Motor neuron (in vitro differentiated cells): ENCODE results near the gene FBXW11. TPM values are rescaled to one million over a fixed set of nuclear protein-coding genes. Genes with fewer than 3 reads are reported as not detected.
"Not testable (repeated sequence)": the region's sequence is repeated elsewhere in the genome, so short reads cannot be mapped to it uniquely, and the experiment has no call there.

Experiments
- ATAC-seq, 8 experiments: fragments of 200-7000 bp; cut with Tn5 transposase; replicated peaks in 6 of 8; 2 replicates each; pipeline ENCODE4 v1.8.0; 2021; ENCODE audit warnings: mild to moderate bottlenecking in 8 of 8, moderate library complexity in 8 of 8
- H3K27ac ChIP-seq, 2 donors: fragments of 250-450 bp; sonication (Bioruptor Pico); 2 replicates each; pipeline ENCODE4 v1.9.0; 2021; ENCODE audit warnings: antibody characterized with exemption in 2 of 2, mild to moderate bottlenecking in 2 of 2, moderate library complexity in 1 of 2
- H3K4me1 ChIP-seq, 2 donors: fragments of 250-450 bp; sonication (Bioruptor Pico); replicated peaks in 1 of 2; 2 replicates each; pipeline ENCODE4 v1.6.1; 2021; ENCODE audit warnings: antibody characterized with exemption in 2 of 2, mild to moderate bottlenecking in 2 of 2, moderate library complexity in 1 of 2
- H3K4me3 ChIP-seq, 5 donors: fragments of 250-450 bp; sonication (Bioruptor Pico); 2 replicates each; pipeline ENCODE4 v1.9.0; 2021; ENCODE audit warnings: antibody characterized with exemption in 5 of 5, mild to moderate bottlenecking in 5 of 5, moderate library complexity in 4 of 5
- WGBS, 10 experiments: fragments of 450-650 bp; shearing (Covaris generic); methylation state at CpG; one replicate each; pipeline ENCODE4 v1.0.0; 2022; 5-methylcytosine and 5-hydroxymethylcytosine counted together
- in situ Hi-C, 9 experiments: fragments of 400-800 bp; cut with MboI; loops; one replicate each; pipeline ENCODE4 v1.15.0; 2021; ENCODE audit warnings: low sequenced_read_pairs in 9 of 9, low pct_unique_long_range_greater_than_20kb in 2 of 9; ENCODE audit not compliant: unreplicated experiment in 9 of 9
- total RNA-seq, 8 experiments: library from RNA; unstranded; fragments of 300-600 nt; gene quantifications; 2 replicates each; pipeline versions ENCODE4 v1.2.3 to v1.2.4, GENCODE V29; 2022

The FBXW11 gene
- total RNA-seq, 8 experiments from 2014 or later = 43.5 to 86.7 (median 58.9) TPM

- peaks cover 6 to 11% of the 10 kb centered on the region in 2 donors for H3K4me1 ChIP-seq
- no peak overlapping the region for H3K27ac ChIP-seq
- no peak overlapping the region for H3K4me3 ChIP-seq
- in situ Hi-C loops = loop anchor here in 2 of 9 experiments (25.0 kb wide), 2 partner anchors 108 to 133 kb away; no protein-coding TSS in a partner anchor
- WGBS, 10 experiments = 78 to 100% (median 85%) methylated on average over 2 to 6 of the region's 7 CpGs; no CpG with 5 or more reads in 3 of the 10 experiments
- no peak for ATAC-seq
Measured at GRCh38 chr5:172045315-172045632, 38.8 kb upstream of the FBXW11 start.

- Histone ChIP-seq H3K4me3 (no peak overlapping the region), H3K27ac (peak overlapping the region; percentile 62 to 67), H3K4me1 (peaks cover 8 to 12% of the 10 kb centered on the region in 2 donors)
- WGBS, 10 experiments = 46 to 100% (median 92%) methylated on average over 1 to 11 of the region's 14 CpGs; no CpG with 5 or more reads in 1 of the 10 experiments
- in situ Hi-C loops = loop anchor here in 2 of 9 experiments (25.0 kb wide), 2 partner anchors 107 to 132 kb away; no protein-coding TSS in a partner anchor
- ATAC-seq = no peak
Measured at GRCh38 chr5:172044631-172045314, 38.3 kb upstream of the FBXW11 start.

- ATAC-seq = peak in 1 of 8 experiments; percentile 10
- 60 to 100% (median 91%) methylated on average over 1 to 5 of the region's 13 CpGs; no CpG with 5 or more reads in 4 of the 10 experiments for WGBS, 10 experiments
- in situ Hi-C loops = loop anchor here in 2 of 9 experiments (25.0 kb wide), 2 partner anchors 107 to 132 kb away; no protein-coding TSS in a partner anchor
- H3K4me3 ChIP-seq = no peak overlapping the region
- peaks cover 9 to 14% of the 10 kb centered on the region in 2 donors for H3K4me1 ChIP-seq
- H3K27ac ChIP-seq = peak overlapping the region; percentile 62 to 67
Measured at GRCh38 chr5:172043865-172044264, 37.4 kb upstream of the FBXW11 start.

GRCh38 chr5:172042183-172042582 lies 35.7 kb upstream of the FBXW11 start:
- WGBS, 10 experiments = 60 to 100% (median 90%) methylated on average over 1 to 10 of the region's 13 CpGs; no CpG with 5 or more reads in 1 of the 10 experiments
- Histone ChIP-seq H3K27ac (no peak overlapping the region), H3K4me1 (peaks cover 9 to 14% of the 10 kb centered on the region in 2 donors), H3K4me3 (no peak overlapping the region)
- no peak for ATAC-seq
- in situ Hi-C loops = loop anchor here in 2 of 9 experiments (25.0 kb wide), 2 partner anchors 105 to 130 kb away; no protein-coding TSS in a partner anchor

GRCh38 chr5:172038167-172038566 lies 31.7 kb upstream of the FBXW11 start:
- 20 to 100% (median 81%) methylated on average over 1 to 3 of the region's 3 CpGs; no CpG with 5 or more reads in 2 of the 10 experiments for WGBS, 10 experiments
- ATAC-seq = no peak
- in situ Hi-C loops = loop anchor here in 2 of 9 experiments (25.0 kb wide), 2 partner anchors 101 to 126 kb away; no protein-coding TSS in a partner anchor
- H3K4me1 ChIP-seq = peaks cover 6 to 7% of the 10 kb centered on the region in 2 donors
- no peak overlapping the region for H3K27ac ChIP-seq
- no peak overlapping the region for H3K4me3 ChIP-seq

- peaks cover 6 to 7% of the 10 kb centered on the region in 2 donors for H3K4me1 ChIP-seq
- H3K4me3 ChIP-seq = no peak overlapping the region
- 0 to 82% (median 68%) methylated on average over 2 of the region's 2 CpGs; no CpG with 5 or more reads in 7 of the 10 experiments for WGBS, 10 experiments
- H3K27ac ChIP-seq = no peak overlapping the region
- in situ Hi-C loops = loop anchor here in 2 of 9 experiments (25.0 kb wide), 2 partner anchors 98 to 123 kb away; no protein-coding TSS in a partner anchor
- peak in 4 of 8 experiments; percentile 42 to 97 (median 88) for ATAC-seq
Measured at GRCh38 chr5:172035049-172035448, 28.6 kb upstream of the FBXW11 start.

GRCh38 chr5:172031894-172032461 lies 25.5 kb upstream of the FBXW11 start:
- Histone ChIP-seq H3K4me1 (peaks cover 3 to 4% of the 10 kb centered on the region in 2 donors), H3K4me3 (no peak overlapping the region), H3K27ac (no peak overlapping the region)
- no peak for ATAC-seq
- in situ Hi-C loops = loop anchor here in 2 of 9 experiments (25.0 kb wide), 2 partner anchors 95 to 120 kb away; no protein-coding TSS in a partner anchor
- WGBS, 10 experiments = 33 to 100% (median 88%) methylated on average over 1 to 4 of the region's 4 CpGs

- no peak overlapping the region for H3K4me3 ChIP-seq
- no peak for ATAC-seq
- H3K4me1 ChIP-seq = no peaks in the 10 kb centered on the region
- no peak overlapping the region for H3K27ac ChIP-seq
- in situ Hi-C loops = loop anchor here in 2 of 9 experiments (25.0 kb wide), 2 partner anchors 93 to 118 kb away; no protein-coding TSS in a partner anchor
Measured at GRCh38 chr5:172029876-172030275, 23.4 kb upstream of the FBXW11 start.

GRCh38 chr5:172028167-172028566 lies 21.7 kb upstream of the FBXW11 start:
- ATAC-seq = peak in 1 of 8 experiments; percentile 30
- 0 to 89% (median 55%) methylated on average over 1 to 4 of the region's 4 CpGs; no CpG with 5 or more reads in 2 of the 10 experiments for WGBS, 10 experiments
- Histone ChIP-seq H3K27ac (no peak overlapping the region), H3K4me1 (no peaks in the 10 kb centered on the region), H3K4me3 (no peak overlapping the region)
- in situ Hi-C loops = loop anchor here in 2 of 9 experiments (25.0 kb wide), 2 partner anchors 91 to 116 kb away; no protein-coding TSS in a partner anchor

GRCh38 chr5:172020110-172020786 lies 13.8 kb upstream of the FBXW11 start:
- 51 to 100% (median 93%) methylated on average over 2 to 8 of the region's 10 CpGs; no CpG with 5 or more reads in 1 of the 10 experiments for WGBS, 10 experiments
- in situ Hi-C loops = loop anchor here in 1 of 9 experiments (25.0 kb wide), 1 partner anchor 608 kb away; the partner anchor contains the start of gene FGF18
- H3K27ac ChIP-seq, H3K4me1 ChIP-seq, ATAC-seq, H3K4me3 ChIP-seq: not testable (repeated sequence)

- 27 to 100% (median 86%) methylated on average over 1 to 2 of the region's 4 CpGs; no CpG with 5 or more reads in 4 of the 10 experiments for WGBS, 10 experiments
- Histone ChIP-seq H3K27ac (no peak overlapping the region), H3K4me3 (no peak overlapping the region), H3K4me1 (no peaks in the 10 kb centered on the region)
- ATAC-seq = no peak
- in situ Hi-C loops = loop anchor here in 1 of 9 experiments (25.0 kb wide), 1 partner anchor 603 kb away; the partner anchor contains the start of gene FGF18
Measured at GRCh38 chr5:172015346-172015745, 8.9 kb upstream of the FBXW11 start.

- no peak overlapping the region for H3K4me3 ChIP-seq
- in situ Hi-C loops = loop anchor here in 1 of 9 experiments (25.0 kb wide), 1 partner anchor 598 kb away; the partner anchor contains the start of gene FGF18
- WGBS, 10 experiments = 50 to 100% (median 84%) methylated on average over 1 of the region's 2 CpGs; no CpG with 5 or more reads in 4 of the 10 experiments
- H3K27ac ChIP-seq = no peak overlapping the region
- no peak for ATAC-seq
- H3K4me1 ChIP-seq = peaks cover 3 to 5% of the 10 kb centered on the region in 2 donors
Measured at GRCh38 chr5:172010278-172010677, 3.8 kb upstream of the FBXW11 start.
